T-helper 1 cell (primary cell): ENCODE results near the gene OSBPL2.
A peak's percentile ranks its signal among the peaks of the same experiment; 100 is the strongest.

Experiments
- DNase-seq, 5 donors: peaks; one replicate each; pipeline ENCODE4 v3.0.0-alpha.2; 2012 to 2020
- total RNA-seq, 4 donors: gene quantifications; one replicate each; lab custom pipeline; 2026; lab: John Stamatoyannopoulos, UW

OSBPL2 gene
- 61.5 to 87.3 (median 79.8) reads per million in 4 donors for total RNA-seq

- DNase-seq = peak; percentile 99 to 100 (median 100)
These were observed at the start of gene OSBPL2 for GRCh38 chr20:62237801-62238568. OSBPL2 (plus strand) TSS chr20:62238521; CDS start chr20:62256185, 17,664 bp downstream.

- DNase-seq = no peak
These were observed 47.5 kb upstream of the OSBPL2 start for GRCh38 chr20:62190639-62191411.

- DNase-seq = no peak
These were observed 46.4 kb upstream of the OSBPL2 start for GRCh38 chr20:62191781-62192559.

- no peak for DNase-seq
These were observed 45.7 kb upstream of the OSBPL2 start for GRCh38 chr20:62192635-62193034.

GRCh38 chr20:62193079-62194025, 45.0 kb upstream of the OSBPL2 start:
- DNase-seq = no peak

- DNase-seq = no peak
These were observed 43.3 kb upstream of the OSBPL2 start for GRCh38 chr20:62195075-62195405.

- no peak for DNase-seq
These were observed 42.6 kb upstream of the OSBPL2 start for GRCh38 chr20:62195736-62196135.

- no peak for DNase-seq
These were observed 42.0 kb upstream of the OSBPL2 start for GRCh38 chr20:62196286-62196685.

- DNase-seq = no peak
These were observed 41.0 kb upstream of the OSBPL2 start for GRCh38 chr20:62197311-62197710.

GRCh38 chr20:62197801-62198200, 40.5 kb upstream of the OSBPL2 start:
- no peak for DNase-seq

- no peak for DNase-seq
These were observed 39.8 kb upstream of the OSBPL2 start for GRCh38 chr20:62198496-62198895.

GRCh38 chr20:62198931-62199330, 39.4 kb upstream of the OSBPL2 start:
- no peak for DNase-seq

GRCh38 chr20:62200491-62201172, 37.7 kb upstream of the OSBPL2 start:
- DNase-seq = no peak

GRCh38 chr20:62201173-62202082, 36.9 kb upstream of the OSBPL2 start:
- DNase-seq = no peak

- DNase-seq = no peak
These were observed 36.3 kb upstream of the OSBPL2 start for GRCh38 chr20:62202083-62202395.

- no peak for DNase-seq
These were observed 35.5 kb upstream of the OSBPL2 start for GRCh38 chr20:62202676-62203377.

GRCh38 chr20:62203378-62204030, 34.8 kb upstream of the OSBPL2 start:
- no peak for DNase-seq

- no peak for DNase-seq
These were observed 32.5 kb upstream of the OSBPL2 start for GRCh38 chr20:62205618-62206387.

- DNase-seq = no peak
These were observed 31.9 kb upstream of the OSBPL2 start for GRCh38 chr20:62206388-62206775.
